HG03060 (cell line): ENCODE data around the gene ETV3.

Experiments used
- ATAC-seq: cut with Tn5 transposase; IDR thresholded peaks from one replicate; pipeline ENCODE4 v1.9.1; 2021; ENCODE audit warnings: low read depth, moderate number of reproducible peaks; ENCODE audit not compliant: unreplicated experiment

The ETV3 gene

DNA sequence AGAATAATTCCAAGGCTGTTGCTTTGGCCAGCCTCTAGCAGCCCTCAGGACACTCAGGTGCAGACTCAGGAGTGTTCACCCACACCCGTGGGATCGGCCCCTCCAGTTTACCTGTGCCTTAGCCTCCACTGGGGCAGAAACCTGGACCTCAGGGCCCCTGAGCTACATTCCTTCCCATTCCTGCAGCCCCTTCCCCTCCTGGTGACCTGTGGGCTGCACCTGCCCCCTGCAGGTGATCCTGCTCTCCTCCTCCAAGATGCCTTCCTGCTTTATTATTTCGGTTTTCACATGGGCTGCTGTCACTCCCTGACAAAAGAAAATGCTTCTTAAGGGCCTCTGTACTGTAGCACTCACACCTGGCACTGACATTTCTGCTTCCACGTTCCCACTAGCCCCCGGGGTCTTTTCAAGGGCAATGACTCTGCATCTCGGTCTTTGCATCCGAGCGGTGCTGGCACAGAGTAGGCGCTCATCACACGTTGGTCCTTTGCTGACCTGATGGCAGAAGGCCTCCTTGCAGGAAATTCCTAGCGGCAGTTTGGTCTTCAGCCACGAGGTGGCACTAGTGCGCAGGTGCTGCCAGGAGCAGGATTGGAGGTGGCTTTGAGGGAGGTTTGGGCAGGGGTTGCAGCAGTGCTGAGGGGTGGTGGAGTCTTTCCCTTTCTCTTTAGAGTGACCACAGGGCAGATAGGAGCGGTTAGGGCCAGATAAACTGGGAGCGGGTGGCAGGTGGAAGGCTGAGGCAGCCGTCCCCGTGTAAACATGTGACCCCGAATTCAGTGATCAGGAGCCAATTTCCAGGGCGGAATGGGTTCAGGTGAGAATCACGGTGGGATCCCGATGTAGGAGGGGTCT, 25.3 kb upstream of the ETV3 start:
- ATAC-seq = no peak

DNA sequence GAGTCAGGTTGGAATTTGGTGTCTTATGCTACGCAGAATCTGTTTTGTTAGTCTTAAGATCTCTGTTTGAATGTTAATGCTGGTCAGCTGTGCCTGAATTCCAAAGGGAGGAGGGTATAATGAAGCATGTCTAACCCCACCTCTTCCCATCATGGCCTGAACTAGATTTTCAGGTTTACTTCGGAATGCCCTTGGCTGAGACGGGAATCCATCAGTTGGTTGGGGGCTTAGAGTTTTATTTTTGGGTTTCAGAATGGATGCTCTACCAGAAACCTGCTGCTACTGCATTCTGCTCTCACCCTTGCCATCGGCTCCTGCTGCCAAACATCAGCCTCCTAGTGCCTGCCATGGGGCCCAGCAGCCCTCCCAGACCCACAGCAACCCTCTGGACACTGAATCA, 24.1 kb upstream of the ETV3 start:
- no peak for ATAC-seq

- no peak for ATAC-seq
These were observed 23.7 kb upstream of the ETV3 start for GRCh38 chr1:157161901-157162300.

DNA sequence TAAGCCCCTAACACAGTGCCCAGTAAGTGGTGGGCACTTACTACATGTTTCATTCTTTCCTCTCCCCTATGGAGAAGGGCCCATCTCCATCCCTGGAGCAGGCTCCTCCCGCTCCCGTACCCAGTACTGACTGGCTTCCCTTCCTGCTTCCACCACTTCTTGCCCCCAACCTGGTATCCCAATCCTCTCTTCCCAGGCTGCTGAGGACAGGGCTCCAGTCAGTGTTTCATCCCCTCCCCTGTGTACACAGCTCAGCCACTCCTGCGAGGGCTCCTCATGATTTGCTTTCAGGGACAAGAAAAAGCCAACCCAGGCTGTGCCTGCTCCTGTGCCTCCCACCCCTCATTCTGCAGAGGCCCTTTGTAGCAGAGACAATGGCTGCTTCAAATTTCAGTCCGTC, 20.8 kb upstream of the ETV3 start:
- ATAC-seq = no peak

DNA sequence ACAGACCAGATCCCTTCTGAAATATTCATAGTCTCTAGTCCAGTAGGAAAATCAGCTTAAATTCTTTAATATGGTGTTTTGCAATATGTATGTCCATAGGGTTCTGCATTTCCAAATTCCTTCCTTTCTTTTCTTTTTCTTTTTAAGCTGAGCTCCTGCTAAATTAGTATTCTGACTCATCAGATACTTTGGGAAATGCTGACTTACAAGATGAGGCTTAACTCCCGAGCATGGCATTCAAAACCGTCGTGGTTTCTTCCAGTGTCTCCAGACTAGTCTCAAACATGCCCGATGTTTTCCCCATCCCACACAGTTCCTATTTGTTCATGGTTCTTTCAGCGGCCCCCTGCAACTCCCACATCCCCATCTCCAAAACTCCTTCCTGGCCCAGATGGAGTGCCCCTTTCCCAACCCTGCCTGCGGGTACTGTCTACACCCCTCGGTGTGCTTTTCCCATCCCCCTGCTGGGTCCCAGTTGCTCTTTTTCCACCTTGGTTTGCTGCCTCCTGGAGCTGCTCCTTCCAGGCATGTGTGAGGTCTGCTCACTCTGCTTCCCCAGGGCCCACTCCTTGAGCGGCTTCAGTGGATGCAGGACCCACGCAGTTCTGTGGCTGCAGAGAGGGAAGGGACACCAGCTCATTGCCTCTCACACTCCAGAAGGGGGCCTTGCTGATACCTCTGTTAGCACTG, 19.5 kb upstream of the ETV3 start:
- ATAC-seq = no peak

GRCh38 chr1:157156058-157156541, 17.9 kb upstream of the ETV3 start:
- ATAC-seq = no peak

GRCh38 chr1:157155658-157156057, 17.5 kb upstream of the ETV3 start:
- ATAC-seq = no peak

GRCh38 chr1:157154940-157155514, 16.8 kb upstream of the ETV3 start:
- ATAC-seq = no peak

- no peak for ATAC-seq
These were observed 16.1 kb upstream of the ETV3 start for GRCh38 chr1:157154291-157154690.

DNA sequence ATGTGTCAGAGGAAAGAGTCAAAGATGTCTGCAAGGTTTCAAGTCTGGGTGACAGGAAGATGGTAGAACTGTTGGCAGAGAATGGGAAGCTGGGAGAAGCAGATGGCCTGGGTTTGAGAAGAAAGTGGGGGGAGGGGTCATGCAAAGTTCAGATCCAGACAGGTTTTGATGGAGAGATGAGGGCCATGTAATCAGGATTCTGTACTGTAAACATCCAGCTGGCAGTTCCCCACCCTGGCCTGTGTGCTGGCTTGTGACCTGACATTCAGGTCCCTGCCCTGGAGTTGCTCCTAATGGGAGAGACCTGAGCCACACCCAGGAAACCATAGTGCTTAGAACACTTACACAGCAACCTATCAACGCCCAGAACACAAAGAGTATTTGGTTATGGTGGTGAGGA, 15.6 kb upstream of the ETV3 start:
- ATAC-seq = no peak

DNA sequence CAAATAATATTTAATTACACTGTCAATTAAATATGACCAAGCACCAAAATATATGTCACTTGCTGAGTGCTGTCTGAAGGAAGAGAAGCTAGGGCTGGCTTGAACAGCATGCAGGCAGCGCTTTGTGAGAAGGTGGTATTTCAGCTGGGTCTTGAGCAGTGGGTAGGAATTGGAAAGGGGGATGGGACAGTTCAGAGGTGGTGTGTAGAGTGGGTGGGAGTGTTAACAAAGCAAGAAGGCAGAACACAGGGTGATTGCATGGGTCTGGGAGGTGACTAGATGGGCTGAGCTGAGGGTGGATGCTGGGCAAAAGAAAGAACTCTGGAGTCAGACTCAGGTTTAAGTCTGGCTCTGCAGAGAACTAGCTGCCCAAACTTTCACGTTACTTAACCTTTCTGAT, 14.3 kb upstream of the ETV3 start:
- no peak for ATAC-seq

- ATAC-seq = no peak
These were observed 13.3 kb upstream of the ETV3 start for GRCh38 chr1:157151506-157151905.

GRCh38 chr1:157151073-157151472, 12.9 kb upstream of the ETV3 start:
- no peak for ATAC-seq

DNA sequence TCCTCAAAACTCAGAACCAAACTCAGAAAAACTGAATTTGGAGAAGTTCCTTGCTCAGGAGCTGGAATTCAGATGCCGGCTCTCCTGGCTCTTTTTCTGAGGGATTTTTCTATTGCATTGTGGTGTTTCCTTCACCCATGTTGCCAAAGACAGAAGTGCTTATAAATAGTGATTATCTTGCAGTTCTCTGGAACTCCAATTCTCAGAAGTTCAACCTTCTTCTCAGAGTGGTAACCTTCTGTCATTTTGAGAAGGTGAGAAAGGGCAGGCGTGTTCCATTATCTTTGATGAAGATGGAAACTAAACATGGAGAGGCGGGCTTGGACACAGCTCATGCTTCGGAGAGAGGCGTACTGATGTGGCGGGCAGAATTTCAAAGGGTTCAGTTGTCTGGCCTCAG, 12.4 kb upstream of the ETV3 start:
- ATAC-seq = no peak

DNA sequence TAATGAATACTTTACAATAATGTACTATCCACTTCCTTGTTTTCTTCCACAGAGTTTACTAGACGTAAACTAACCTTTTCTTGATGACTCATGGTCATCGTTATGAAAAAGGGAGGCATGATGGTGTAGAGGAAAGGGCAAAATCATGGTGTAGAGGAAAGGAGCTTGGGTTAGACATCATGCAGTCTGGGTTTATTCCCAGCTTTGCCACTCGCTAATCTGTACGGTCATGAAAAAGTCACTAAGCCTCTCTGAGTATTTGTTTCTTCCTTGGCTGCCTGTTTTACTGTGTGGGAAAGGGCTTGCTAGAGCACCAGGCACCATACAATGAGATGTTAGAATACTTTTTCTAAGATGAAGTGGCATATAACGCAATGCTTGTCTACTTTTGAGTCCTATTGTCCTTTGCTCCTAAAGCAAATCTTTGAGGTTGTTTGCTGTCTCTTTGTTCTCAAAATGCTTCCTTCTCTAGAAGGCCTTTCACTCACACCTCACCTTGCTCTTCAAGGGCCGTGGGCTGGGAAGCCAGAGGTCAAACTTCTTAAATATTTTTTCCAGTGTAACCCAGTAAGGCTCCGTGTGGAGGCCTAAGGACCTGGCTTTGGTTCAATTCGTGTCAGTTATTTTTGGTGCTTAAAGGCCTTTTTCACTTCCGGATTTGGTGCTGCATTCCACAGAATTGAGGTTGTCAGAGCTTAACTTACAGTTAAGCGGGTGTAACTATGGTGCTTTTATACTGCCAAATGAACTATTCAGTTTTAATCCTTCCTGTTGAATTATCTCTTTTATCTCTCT, 9.9 kb upstream of the ETV3 start:
- no peak for ATAC-seq

DNA sequence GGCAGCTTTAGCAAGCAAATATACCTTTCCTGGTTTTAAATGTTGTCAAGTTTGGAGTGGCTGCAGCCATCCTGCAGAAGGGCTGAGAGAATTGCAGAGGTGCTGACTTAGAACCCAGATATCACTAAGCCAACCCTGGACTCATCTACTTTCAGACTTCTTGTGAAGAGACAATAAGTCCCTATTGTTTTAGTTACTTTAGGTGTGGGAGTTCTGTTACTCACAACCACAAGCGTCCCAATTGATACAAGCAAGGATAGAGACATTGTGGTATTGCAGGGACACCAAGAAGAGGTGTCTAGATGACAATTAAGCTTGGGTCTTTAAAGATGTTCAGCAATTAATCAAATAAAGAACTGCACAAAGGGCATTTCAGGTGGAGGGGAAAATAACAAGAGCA, 8.8 kb upstream of the ETV3 start:
- no peak for ATAC-seq

DNA sequence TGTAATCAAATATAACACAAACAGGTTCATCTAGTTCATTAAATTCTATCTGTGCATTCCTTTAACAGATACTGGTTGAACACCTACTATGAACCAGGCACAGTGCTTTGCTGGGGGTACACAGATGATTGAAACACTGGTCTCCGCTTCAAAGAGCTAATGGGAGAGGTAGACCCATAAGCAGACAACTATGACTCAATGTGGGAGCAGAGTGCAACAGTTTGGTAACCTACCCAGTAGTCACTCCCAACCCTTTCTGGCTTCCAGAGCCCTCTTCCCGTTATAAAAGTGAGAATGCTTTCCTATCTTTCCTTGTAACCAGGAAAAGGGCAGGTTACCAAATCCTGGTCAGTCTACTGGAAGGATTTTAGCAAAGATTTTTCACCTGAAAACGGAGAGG, 8.0 kb upstream of the ETV3 start:
- no peak for ATAC-seq

GRCh38 chr1:157145076-157145475, 6.9 kb upstream of the ETV3 start:
- no peak for ATAC-seq

DNA sequence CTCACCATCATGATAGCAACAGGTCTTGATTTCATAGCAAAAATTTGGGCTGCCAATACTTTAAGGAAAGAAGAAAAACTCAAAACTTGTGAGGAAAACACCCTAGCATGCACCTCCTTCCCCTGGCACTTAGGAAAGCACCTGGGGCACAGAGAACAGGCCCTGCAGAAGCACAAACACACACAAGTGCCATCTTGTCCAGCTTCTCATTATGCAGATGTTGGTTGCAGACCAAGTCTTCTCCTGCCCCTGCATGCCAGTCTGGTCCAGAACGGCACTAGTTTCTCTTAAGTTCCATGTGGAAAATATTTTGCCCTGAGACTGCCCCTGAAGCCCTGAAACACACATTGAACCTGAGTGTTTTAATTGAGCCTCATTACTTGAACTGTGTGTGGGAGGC, 6.3 kb upstream of the ETV3 start:
- no peak for ATAC-seq

DNA sequence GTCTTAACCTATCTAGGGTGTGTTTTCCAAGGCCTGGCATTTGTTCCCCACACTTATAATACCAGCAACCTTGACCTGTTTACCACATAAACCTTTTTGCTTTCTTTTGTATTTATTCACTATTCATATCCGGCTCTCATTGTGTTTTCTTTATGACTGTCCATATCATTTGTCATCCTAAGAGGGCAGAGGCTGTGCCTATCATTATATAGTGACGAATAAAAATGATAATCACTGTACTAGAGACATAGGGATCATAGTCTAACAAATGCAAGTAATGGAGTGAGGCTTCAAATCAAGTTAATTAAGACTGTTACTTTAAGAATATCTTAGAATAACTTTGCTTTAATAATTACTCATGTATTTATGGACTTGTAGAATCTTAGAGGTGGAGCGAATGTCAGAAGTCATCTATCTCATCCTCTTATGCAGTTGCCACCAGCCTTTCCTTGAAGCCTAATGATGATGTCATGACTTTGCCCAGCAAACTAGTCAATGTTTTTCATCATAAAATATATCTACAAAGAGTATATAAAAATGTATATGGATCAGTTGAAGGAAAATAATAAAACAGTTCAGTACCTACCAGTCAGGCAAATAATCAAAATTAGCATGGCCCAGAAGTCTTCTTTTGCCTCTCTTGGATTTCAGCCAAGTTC, 4.7 kb upstream of the ETV3 start:
- ATAC-seq = no peak
